HG02642 (cell line): ENCODE data around the gene LIMS1.
"Not testable (repeated sequence)": the region's sequence is repeated elsewhere in the genome, so short reads cannot be mapped to it uniquely, and the experiment has no call there.

Source experiments
- ATAC-seq: cut with Tn5 transposase; IDR thresholded peaks from one replicate; pipeline ENCODE4 v1.9.1; 2021; ENCODE audit warnings: mild to moderate bottlenecking; ENCODE audit not compliant: unreplicated experiment, poor library complexity

Gene LIMS1

DNA sequence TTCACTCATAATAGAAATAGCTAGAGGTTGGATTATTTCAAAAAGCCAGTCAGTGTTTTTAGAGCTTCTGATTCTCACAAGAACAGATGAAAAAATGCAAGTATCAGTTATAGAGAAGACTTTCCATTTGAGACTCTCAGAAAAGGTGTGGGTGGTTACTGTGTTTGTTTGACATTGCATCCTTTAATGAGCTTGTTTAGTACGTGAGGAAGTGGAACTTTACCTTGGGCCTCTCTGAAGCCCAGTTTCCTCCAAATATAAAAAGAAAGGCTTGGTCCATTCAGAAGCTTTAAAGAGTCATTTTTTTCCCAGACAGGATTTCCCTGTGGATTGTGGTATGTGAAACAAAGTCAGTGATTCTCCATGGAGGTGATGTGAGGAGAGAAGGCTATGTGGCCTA is 95.1 kb downstream of the LIMS1 start:
- peak; percentile 74 for ATAC-seq

DNA sequence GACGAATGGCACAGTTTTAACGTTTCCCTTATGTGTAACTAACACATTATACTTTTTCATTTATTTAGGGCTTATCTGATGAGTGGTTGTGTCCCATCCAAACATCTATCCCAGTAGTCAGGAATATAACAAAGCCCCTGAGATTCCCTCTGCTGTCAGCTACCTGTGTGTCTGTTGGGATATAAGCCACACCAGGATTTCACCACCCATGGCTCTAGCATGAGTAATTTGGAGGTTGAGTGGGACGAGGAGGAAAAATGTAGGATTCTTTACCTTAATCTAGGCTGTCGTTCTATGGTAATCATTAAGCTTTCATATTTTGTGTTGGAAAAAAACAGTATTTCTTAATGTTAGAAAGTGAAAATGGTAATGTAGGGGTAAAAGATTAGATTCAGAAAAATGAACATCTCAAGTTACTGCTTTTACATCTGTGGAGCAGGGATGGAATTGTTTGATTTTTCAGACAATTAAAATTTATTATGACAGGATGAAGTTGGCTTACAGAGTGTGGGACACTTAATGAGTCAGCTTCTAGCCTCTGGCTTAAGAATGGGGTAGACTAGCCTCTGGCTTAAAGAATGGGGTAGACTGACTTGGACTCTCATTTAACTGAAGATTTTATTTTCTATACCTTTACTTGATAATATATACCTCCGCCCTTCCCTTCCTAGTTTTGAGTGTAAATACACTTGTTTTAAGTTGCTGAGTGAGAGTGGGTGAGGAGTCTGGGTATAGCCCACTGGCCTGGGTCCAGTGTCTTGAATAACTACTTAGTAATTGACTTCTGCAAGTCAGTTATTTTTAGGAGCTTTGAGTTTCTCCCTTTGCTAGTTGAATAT is 96.5 kb downstream of the LIMS1 start:
- no peak for ATAC-seq

- ATAC-seq: no peak
Observed at GRCh38 chr2:108632332-108633160, 98.3 kb downstream of the LIMS1 start.

- no peak for ATAC-seq
Observed at GRCh38 chr2:108633409-108633808, 99.1 kb downstream of the LIMS1 start.

DNA sequence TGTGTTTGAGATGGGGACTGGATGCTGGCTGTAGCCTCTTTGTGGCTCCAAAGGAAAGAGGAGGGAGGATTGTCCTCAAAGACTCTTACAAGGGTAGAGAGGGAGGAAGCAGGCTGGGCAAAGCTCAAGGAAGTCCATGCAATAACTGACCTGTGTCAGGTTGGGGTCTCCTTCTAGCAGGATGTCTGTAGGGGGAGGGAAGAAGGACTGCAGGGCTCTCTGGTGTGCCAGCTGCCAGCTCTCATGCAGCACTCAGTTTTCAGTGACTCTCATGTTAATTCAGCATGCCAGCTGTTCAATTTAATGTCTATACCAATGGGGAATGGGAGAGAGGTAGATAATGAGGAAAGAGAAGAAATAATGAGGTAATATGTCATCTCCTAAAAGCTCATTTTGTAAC is 99.7 kb downstream of the LIMS1 start:
- no peak for ATAC-seq

DNA sequence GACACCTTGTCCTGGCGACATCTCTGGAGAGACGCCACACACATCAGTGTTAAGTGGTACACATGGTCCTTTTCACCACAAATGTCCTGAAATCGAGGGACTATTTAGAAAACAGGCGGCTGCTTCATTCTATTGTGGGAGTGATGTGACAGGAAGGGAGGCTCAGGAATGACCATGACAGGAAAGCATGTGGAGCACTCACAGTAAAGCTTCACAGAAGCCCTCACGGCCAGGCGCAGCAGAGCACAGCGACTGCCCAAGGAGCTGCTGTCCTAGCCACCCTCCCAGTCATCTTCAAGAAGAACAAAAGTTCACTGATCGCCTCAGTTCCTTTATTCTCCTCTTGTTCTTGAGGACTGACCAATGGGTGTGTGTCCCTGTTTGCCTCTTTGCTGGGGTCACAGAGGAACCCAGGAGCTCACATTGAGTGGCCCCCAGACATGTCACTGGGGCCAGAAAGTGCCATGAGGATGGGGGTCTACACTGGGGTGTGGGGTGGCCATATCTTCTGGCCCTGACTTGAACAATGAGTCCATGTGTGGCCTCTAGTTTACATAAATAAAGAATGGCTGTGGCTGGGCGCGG is 100.4 kb downstream of the LIMS1 start:
- no peak for ATAC-seq

GRCh38 chr2:108635630-108636354 is 101.5 kb downstream of the LIMS1 start:
- ATAC-seq: no peak

DNA sequence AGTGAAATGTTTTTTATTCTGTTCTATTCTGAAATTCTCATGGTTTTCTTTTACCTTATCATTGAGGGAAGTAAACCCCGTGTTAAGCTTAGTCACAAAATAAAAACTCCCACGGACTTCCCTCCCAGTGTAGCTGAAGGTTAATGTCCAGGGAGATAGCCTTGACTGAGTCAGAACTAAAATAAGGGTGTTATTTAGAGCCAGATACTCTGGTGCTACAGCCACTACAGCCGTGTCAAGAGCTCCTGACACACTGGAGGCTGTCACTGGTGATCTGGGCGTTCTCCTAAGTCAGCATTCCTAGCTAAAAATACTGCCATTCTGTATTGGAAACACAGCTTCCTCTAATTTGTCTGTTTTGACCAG is 103.0 kb downstream of the LIMS1 start:
- peak; percentile 48 for ATAC-seq

DNA sequence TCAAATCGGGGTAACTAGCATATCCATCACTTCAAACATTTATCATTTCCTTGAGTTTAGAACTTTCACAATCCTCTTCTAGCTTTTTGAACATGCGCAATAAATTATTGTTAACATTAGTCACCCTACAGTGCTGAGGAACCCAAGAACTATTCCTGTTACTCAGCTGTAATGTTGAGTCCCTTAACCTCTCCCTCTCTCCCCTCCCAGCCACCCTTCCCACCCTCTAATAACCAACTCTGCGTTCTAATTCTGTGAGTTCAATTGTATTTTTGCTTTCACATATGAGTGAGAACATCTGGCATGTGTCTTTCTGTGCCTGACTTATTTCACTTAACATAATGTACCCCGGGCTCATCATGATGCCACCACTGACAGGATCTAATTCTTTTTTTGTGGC is 106.5 kb downstream of the LIMS1 start:
- no peak for ATAC-seq

- ATAC-seq: no peak
Observed at GRCh38 chr2:108641756-108642155, 107.5 kb downstream of the LIMS1 start.

- no peak for ATAC-seq
Observed at GRCh38 chr2:108643261-108643849, 109.1 kb downstream of the LIMS1 start.

DNA sequence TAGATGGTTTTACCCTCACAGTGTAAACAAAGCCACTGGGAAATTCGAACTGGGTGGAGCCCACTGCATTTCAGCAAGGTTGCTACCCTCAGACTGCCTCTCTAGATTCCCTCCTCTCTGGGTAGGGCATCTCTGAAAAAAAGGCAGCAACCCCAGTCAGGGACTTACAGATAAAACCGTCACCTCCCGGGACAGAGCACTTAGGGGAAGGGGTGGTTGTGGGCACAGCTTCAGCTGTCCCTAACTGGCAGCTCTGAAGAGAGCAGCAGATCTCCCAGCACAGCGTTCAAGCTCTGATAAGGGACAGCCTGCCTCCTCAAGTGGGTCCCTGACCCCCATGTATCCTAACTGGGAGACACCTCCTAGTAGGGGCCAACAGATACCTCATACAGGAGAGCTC is 109.6 kb downstream of the LIMS1 start:
- not testable (repeated sequence) for ATAC-seq

DNA sequence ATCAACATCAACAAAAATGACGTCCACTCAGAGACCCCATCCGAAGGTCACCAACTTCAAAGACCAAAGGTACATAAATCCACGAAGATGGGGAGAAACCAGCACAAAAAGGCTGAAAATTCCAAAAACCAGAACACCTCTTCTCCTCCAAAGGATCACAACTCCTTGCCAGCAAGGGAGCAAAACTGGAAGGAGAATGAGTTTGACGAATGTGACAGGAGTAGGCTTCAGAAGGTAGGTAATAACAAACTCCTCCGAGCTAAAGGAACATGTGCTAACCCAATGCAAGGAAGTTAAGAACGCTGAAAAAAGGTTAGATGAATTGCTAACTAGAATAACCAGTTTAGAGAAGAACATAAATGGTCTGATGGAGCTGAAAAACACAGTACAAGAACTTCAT is 110.2 kb downstream of the LIMS1 start:
- not testable (repeated sequence) for ATAC-seq

- ATAC-seq: not testable (repeated sequence)
Observed at GRCh38 chr2:108648796-108649195, 114.5 kb downstream of the LIMS1 start.

- not testable (repeated sequence) for ATAC-seq
Observed at GRCh38 chr2:108650465-108650864, 116.2 kb downstream of the LIMS1 start.

GRCh38 chr2:108651468-108651867 is 117.2 kb downstream of the LIMS1 start:
- ATAC-seq: not testable (repeated sequence)

- ATAC-seq: peak; percentile 98
Observed at GRCh38 chr2:108652187-108652931, 118.1 kb downstream of the LIMS1 start.

DNA sequence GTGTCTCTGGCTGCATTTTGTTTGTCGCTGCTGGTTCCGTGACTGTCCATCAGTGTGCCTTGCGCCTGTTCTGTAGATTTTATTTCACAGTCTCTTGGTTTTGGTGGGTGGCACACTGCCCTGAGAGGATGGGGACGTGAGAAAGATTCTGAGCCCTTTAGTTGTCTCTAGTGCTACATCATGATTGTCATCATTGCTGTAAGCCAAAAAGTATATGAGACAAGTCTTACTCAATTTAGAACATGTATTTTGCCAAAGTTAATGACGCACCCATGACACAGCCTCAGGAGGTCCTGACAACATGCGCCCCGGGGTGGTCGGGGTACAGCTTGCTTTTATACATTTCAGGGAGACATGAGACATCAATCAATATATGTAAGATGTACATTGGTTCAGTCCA is 119.2 kb downstream of the LIMS1 start:
- ATAC-seq: not testable (repeated sequence)

DNA sequence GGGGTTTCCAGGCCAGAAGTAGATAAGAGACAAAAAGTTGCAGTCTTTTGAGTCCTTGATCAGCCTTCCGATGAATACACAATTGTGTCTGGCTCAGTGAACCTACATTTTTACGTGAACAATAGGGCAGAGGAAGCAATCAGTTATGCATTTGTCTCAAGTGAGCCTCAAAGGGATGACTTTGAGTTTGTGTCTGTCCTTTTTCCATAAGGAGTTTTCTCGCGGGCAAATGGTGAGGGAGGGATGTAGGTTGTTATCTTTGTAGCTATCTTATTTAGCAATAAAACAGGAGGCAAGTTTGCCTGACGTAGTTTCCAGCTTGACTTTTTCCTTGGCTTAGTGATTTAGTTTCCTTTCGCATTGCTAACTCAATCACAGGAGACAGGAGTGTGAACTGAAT is 119.6 kb downstream of the LIMS1 start:
- ATAC-seq: not testable (repeated sequence)
